Measurements from ENCODE around the gene PPP6R2. TPM values are rescaled to one million over a fixed set of nuclear protein-coding genes. Genes with fewer than 3 reads are reported as not detected.

The PPP6R2 gene
- total RNA-seq, 4 donors from 2014 or later, result 32.0 to 56.3 (median 50.9) TPM

DNA sequence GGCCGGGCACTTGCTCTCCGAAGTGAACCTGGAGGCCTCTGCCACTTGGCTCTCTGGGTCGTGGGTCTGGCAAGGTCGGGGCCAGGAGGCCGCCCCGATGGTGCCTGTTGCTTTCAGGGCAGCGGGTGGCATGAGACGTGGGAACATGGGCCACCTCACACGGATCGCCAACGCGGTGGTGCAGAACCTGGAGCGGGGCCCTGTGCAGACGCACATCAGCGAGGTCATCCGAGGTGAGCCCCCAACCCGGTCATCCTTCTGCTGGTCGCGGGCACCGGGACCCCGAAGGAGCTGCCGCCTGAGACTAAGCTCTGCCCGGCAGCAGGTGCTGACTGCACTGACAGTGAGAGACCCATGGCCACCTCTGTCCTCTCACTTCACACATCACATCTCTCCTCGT, 91.7 kb downstream of the PPP6R2 start:
- DNase-seq (ENCODE audit: low spot score in 2 of 2), result no peak
- H3K4me3 ChIP-seq (ENCODE audit: low read depth, poor library complexity, severe bottlenecking), result no peak overlapping the region
- TF ChIP-seq, protein P1, sequence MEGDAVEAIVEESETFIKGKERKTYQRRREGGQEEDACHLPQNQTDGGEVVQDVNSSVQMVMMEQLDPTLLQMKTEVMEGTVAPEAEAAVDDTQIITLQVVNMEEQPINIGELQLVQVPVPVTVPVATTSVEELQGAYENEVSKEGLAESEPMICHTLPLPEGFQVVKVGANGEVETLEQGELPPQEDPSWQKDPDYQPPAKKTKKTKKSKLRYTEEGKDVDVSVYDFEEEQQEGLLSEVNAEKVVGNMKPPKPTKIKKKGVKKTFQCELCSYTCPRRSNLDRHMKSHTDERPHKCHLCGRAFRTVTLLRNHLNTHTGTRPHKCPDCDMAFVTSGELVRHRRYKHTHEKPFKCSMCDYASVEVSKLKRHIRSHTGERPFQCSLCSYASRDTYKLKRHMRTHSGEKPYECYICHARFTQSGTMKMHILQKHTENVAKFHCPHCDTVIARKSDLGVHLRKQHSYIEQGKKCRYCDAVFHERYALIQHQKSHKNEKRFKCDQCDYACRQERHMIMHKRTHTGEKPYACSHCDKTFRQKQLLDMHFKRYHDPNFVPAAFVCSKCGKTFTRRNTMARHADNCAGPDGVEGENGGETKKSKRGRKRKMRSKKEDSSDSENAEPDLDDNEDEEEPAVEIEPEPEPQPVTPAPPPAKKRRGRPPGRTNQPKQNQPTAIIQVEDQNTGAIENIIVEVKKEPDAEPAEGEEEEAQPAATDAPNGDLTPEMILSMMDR (IDR thresholded peaks at IDR 0.05), result no peak
- TF ChIP-seq POLR2A (IDR thresholded peaks at IDR 0.05), result no peak
- intact Hi-C loops (cut with DNase I; ENCODE audit: low total_unique reads), result no loop called here
- 87 to 90% methylated on average over 21 to 23 of the region's 24 CpGs for WGBS, 2 donors

DNA sequence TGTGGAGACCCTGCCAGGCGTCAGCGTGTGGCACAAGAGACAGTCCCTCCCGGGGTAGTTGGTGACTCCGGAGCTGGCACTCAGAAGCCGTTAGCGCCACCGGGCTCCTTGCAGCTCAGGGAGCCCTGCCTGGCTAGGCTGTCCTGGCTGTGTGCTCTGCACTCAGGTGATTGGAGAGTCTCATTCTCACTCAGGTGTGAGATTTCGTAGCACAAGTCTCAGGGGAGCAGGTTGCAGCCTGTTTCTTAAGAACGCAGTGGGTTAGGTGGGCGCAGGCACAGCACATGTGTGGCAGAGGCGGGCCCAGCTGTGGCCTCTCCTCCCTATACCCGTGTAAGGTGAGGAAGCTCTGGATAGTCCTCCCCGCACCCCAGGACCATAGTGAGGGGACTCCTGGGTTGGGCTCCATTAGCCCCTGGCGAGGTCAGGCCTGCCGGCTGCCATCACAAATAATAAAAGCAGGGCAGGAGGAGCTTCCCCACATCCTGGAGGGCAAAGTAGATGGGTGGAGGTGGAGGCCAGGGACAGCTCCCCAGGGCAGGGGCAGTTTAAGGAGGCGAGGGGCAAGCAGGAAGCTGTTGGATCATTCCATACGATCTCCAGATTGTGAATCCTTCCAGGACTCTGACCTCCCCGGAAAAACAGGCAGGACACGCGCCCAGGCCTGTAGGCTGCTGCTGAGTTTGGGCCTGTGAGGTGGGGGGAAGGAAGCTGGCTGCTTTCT, 92.3 kb downstream of the PPP6R2 start:
- intact Hi-C loops (cut with DNase I; ENCODE audit: low total_unique reads), result no loop called here
- no peak for TF ChIP-seq POLR2A (IDR thresholded peaks at IDR 0.05)
- TF ChIP-seq, protein P1 (IDR thresholded peaks at IDR 0.05), result no peak
- WGBS, 2 donors, result 61 to 73% methylated on average over 20 of the region's 20 CpGs
- no peak overlapping the region for H3K4me3 ChIP-seq (ENCODE audit: low read depth, poor library complexity, severe bottlenecking)
- DNase-seq (ENCODE audit: low spot score in 2 of 2), result no peak

DNA sequence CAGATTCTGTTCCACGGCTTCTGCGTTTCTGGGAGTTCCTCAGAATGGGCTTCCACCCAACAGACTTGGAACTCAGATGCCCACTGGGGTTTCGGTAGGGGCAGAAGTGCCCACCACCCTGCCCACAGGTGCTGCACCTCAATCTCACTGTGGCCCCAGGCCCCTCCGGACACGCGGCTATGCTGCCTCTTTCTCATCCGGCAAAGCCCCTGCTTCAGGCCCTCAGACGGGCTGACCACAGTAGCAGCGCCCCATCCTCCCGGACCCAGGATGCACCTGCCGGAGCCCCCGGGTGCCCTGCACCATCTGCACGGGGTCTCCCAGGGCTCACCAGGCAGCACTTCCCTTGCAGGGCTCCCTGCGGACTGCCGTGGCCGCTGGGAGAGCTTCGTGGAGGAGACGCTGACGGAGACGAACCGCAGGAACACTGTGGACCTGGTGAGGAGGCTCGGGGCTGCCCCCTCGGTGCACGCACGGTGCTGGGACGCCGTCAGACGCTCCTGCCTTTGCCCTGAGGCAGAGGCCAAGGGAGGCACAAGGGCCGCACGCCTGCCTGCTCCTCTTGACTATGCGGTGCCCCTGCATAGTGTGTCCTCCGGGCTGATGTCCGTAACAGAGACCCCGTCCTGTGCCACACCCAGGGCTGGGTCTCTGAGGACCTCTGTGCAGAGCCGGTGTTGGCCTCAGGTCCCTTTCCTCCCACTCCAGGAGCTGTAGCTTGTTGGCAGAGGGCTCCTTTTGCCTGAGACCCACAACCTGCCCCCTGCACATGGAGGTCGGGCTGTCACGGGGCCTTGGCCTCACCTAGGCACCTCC, 93.1 kb downstream of the PPP6R2 start:
- no peak for TF ChIP-seq POLR2A (IDR thresholded peaks at IDR 0.05)
- TF ChIP-seq, protein P1 (IDR thresholded peaks at IDR 0.05), result no peak
- no peak for DNase-seq (ENCODE audit: low spot score in 2 of 2)
- H3K4me3 ChIP-seq (ENCODE audit: low read depth, poor library complexity, severe bottlenecking), result no peak overlapping the region
- intact Hi-C loops (cut with DNase I; ENCODE audit: low total_unique reads), result no loop called here
- 84 to 90% methylated on average over 30 to 37 of the region's 37 CpGs for WGBS, 2 donors

DNA sequence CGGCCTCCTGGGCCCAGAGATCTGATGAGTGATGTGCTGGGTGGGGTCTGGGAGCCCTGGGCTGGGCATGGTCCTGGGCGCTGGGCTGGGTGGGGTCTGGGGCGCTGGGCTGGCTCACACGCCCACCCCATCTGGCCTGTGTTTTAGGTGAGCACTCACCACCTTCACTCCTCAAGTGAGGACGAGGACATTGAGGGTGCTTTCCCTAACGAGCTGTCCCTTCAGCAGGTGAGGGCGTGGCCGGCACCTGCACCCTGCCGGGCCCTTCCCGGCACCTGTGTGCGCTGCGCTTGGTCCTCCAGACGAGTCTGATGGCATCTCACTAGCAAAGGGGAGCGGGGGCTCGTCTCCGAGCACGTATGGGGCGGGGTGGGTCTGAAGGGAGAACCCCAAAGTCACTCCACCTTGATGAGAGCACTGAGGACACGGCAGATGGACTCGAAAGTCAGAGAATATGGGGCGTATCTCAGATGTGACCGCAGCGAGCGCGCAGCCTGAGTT, 93.8 kb downstream of the PPP6R2 start:
- H3K4me3 ChIP-seq (ENCODE audit: low read depth, poor library complexity, severe bottlenecking), result no peak overlapping the region
- TF ChIP-seq, protein P1 (IDR thresholded peaks at IDR 0.05), result no peak
- TF ChIP-seq POLR2A (IDR thresholded peaks at IDR 0.05), result no peak
- no peak for DNase-seq (ENCODE audit: low spot score in 2 of 2)
- 88 to 92% methylated on average over 19 to 25 of the region's 25 CpGs for WGBS, 2 donors
- intact Hi-C loops (cut with DNase I; ENCODE audit: low total_unique reads), result no loop called here

DNA sequence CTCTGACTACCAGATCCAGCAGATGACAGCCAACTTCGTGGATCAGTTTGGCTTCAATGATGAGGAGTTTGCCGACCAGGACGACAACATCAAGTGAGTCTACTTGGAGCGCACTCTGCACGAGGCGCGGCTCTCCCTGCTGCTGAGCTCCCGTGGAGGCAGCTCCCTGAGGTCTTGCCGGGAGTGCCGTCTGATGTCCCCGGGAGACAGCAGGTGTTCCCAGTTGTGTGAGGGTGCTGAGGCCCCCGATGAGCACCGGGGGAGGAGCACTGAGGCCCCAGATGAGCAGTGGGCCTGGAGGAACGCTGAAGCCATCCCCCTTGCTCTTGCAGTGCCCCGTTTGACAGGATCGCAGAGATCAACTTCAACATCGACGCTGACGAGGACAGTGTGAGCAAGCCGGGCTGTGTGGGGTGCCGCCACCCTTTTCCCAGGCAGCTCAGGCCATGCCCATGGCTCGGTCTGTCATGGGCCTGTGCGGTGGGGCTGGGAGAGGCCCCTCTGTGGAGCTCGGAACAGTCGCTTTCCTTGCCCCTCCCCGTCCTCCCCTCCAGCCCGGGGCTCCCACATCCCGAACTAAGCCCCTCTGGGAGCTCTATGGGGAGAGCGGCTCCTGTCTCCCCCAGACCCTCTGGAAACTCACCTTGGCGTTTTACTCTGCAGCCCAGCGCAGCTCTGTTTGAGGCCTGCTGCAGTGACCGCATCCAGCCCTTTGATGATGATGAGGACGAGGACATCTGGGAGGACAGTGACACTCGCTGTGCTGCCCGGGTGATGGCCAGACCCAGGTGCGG, 94.6 kb downstream of the PPP6R2 start:
- H3K4me3 ChIP-seq (ENCODE audit: low read depth, poor library complexity, severe bottlenecking), result no peak overlapping the region
- no peak for TF ChIP-seq POLR2A (IDR thresholded peaks at IDR 0.05)
- TF ChIP-seq, protein P1 (IDR thresholded peaks at IDR 0.05), result no peak
- DNase-seq (ENCODE audit: low spot score in 2 of 2), result no peak
- 88 to 89% methylated on average over 24 to 36 of the region's 36 CpGs for WGBS, 2 donors
- intact Hi-C loops (cut with DNase I; ENCODE audit: low total_unique reads), result no loop called here
